Hepatocyte (in vitro differentiated cells): ENCODE data around the gene ADAM8. TPM values are rescaled to one million over a fixed set of nuclear protein-coding genes. Genes with fewer than 3 reads are reported as not detected.
A peak's percentile ranks its signal among the peaks of the same experiment; 100 is the strongest.

Experiments used
- DNase-seq: peaks from one replicate; pipeline ENCODE4 v3.0.0-alpha.2; 2016; ENCODE audit warnings: low spot score
- H2AFZ ChIP-seq: fragments of 200-600 bp; sonication (generic); 2 replicates; pipeline ENCODE4 v1.6.0; 2016; ENCODE audit warnings: antibody characterized with exemption, mild to moderate bottlenecking
- H3K27ac ChIP-seq: fragments of 200-600 bp; sonication (generic); 2 replicates; pipeline ENCODE4 v1.5.1; 2016; ENCODE audit warnings: mild to moderate bottlenecking
- H3K27me3 ChIP-seq: fragments of 200-600 bp; sonication (generic); 2 replicates; pipeline ENCODE4 v1.6.1; 2016
- H3K36me3 ChIP-seq: fragments of 200-600 bp; sonication (generic); replicated peaks from 2 replicates; pipeline ENCODE4 v1.5.1; 2016; ENCODE audit warnings: low read depth; ENCODE audit not compliant: insufficient read depth
- H3K4me1 ChIP-seq: fragments of 200-600 bp; sonication (generic); 2 replicates; pipeline ENCODE4 v1.5.1; 2016; ENCODE audit warnings: mild to moderate bottlenecking, moderate library complexity; ENCODE audit not compliant: insufficient read depth
- H3K4me2 ChIP-seq: fragments of 200-600 bp; sonication (generic); 2 replicates; pipeline ENCODE4 v1.6.0; 2016
- H3K4me3 ChIP-seq: fragments of 200-600 bp; sonication (generic); 2 replicates; pipeline ENCODE4 v1.5.1; 2016; ENCODE audit warnings: mild to moderate bottlenecking
- H3K79me2 ChIP-seq: fragments of 200-600 bp; sonication (generic); 2 replicates; pipeline ENCODE4 v1.6.0; 2017; ENCODE audit warnings: mild to moderate bottlenecking
- H3K9me2 ChIP-seq: fragments of 200-600 bp; sonication (generic); replicated peaks from 2 replicates; pipeline ENCODE4 v1.6.0; 2017; ENCODE audit warnings: mild to moderate bottlenecking; ENCODE audit not compliant: insufficient read depth
- H3K9me3 ChIP-seq: fragments of 200-600 bp; sonication (generic); 2 replicates; pipeline ENCODE4 v1.5.1; 2016; ENCODE audit warnings: low read depth, mild to moderate bottlenecking
- H4K20me1 ChIP-seq: fragments of 200-600 bp; sonication (generic); 2 replicates; pipeline ENCODE4 v1.6.0; 2016; ENCODE audit warnings: mild to moderate bottlenecking; ENCODE audit not compliant: insufficient read depth, poor library complexity, severe bottlenecking
- EZH2 ChIP-seq: fragments of 200-600 bp; sonication (generic); IDR thresholded peaks from 2 replicates; pipeline ENCODE4 v1.6.1; 2016; ENCODE audit warnings: antibody characterized with exemption, mild to moderate bottlenecking, borderline replicate concordance
- EZH2phosphoT487 ChIP-seq: fragments of 200-600 bp; sonication (generic); IDR thresholded peaks from one replicate; pipeline ENCODE4 v1.6.1; 2018; ENCODE audit warnings: antibody characterized with exemption, mild to moderate bottlenecking, low read depth, moderate library complexity; ENCODE audit not compliant: unreplicated experiment, severe bottlenecking
- WGBS: methylation state at CpG from one replicate; pipeline ENCODE4 v1.1.6; 2016; ENCODE audit warnings: low lambda C conversion rate; ENCODE audit errors: missing lambda C conversion rate; 5-methylcytosine and 5-hydroxymethylcytosine counted together
- polyA plus RNA-seq: library from polyadenylated mRNA; unstranded; fragments of >200 nt; fragmentation: Nextera tagmentation; extraction: Ambion mirVana; gene quantifications from 2 replicates; pipeline ENCODE4 v1.2.1, GENCODE V29; 2016
- total RNA-seq: library from RNA; depleted of rRNA; stranded (reverse); fragments of >200 nt; gene quantifications from 2 replicates; pipeline ENCODE4 v1.2.3, GENCODE V29; 2014
- TF ChIP-seq, protein P1 (sequence below): fragments of 200-600 bp; sonication (generic); IDR thresholded peaks from 2 replicates; pipeline ENCODE4 v1.5.1; 2016; ENCODE audit warnings: antibody characterized with exemption, mild to moderate bottlenecking; ENCODE audit not compliant: poor library complexity

ADAM8 gene
- total RNA-seq (1.9 and 5.1 TPM in 2 replicates), polyA plus RNA-seq (3.0 and 5.4 TPM in 2 replicates)

GRCh38 chr10:133276435-133277201 lies at the start of gene ADAM8:
ADAM8 (minus strand) TSS chr10:133276868; CDS start chr10:133276817, 51 bp downstream.
- TF ChIP-seq EZH2 = no peak
- no peak for TF ChIP-seq EZH2phosphoT487
- TF ChIP-seq, protein P1, sequence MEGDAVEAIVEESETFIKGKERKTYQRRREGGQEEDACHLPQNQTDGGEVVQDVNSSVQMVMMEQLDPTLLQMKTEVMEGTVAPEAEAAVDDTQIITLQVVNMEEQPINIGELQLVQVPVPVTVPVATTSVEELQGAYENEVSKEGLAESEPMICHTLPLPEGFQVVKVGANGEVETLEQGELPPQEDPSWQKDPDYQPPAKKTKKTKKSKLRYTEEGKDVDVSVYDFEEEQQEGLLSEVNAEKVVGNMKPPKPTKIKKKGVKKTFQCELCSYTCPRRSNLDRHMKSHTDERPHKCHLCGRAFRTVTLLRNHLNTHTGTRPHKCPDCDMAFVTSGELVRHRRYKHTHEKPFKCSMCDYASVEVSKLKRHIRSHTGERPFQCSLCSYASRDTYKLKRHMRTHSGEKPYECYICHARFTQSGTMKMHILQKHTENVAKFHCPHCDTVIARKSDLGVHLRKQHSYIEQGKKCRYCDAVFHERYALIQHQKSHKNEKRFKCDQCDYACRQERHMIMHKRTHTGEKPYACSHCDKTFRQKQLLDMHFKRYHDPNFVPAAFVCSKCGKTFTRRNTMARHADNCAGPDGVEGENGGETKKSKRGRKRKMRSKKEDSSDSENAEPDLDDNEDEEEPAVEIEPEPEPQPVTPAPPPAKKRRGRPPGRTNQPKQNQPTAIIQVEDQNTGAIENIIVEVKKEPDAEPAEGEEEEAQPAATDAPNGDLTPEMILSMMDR = no peak
- Histone ChIP-seq H3K36me3 (no peaks in the 10 kb centered on the region), H3K4me2 (peak within 1 kb of the TSS; percentile 89), H3K27ac (peak within 1 kb of the TSS; percentile 85), H3K79me2 (no peaks in the 10 kb centered on the region), H3K9me3 (no peaks in the 10 kb centered on the region), H3K4me1 (peaks cover 42% of the 10 kb centered on the region), H3K4me3 (no peak within 1 kb of the TSS), H4K20me1 (no peaks in the 10 kb centered on the region), H3K27me3 (peaks cover 13% of the 10 kb centered on the region), H3K9me2 (no peaks in the 10 kb centered on the region), H2AFZ (no peak within 1 kb of the TSS)
- 20% methylated on average over 29 of the region's 63 CpGs for WGBS
- DNase-seq = peak; percentile 64

DNA sequence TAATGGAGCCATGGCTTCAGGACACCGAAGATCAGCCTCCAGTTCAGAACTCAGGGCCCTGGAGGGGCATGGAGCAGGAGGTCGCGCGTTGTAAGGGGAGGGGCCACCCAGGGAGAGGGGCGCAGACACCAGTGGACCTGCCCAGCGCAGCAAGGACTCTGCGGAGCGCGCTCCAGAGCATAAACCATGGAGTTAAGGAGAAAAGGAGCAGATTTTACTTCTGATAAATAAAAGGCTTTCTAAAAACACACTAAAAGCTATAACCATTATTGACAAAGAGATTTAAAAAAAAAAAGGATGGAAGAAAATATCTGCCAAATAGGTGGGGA lies 49.5 kb upstream of the ADAM8 start:
- peaks cover 3% of the 10 kb centered on the region for H3K4me1 ChIP-seq
- H3K4me2 ChIP-seq = peak overlapping the region; percentile 99
- peak overlapping the region; percentile 5 for H3K4me3 ChIP-seq
- no peak for DNase-seq
- 46% methylated on average over 9 of the region's 9 CpGs for WGBS
- no peaks in the 10 kb centered on the region for H3K9me3 ChIP-seq
- H3K27ac ChIP-seq = no peak overlapping the region
- TF ChIP-seq, protein P1 = no peak
- no peak for TF ChIP-seq EZH2phosphoT487
- TF ChIP-seq EZH2 = peak; percentile 7
- peaks cover 36% of the 10 kb centered on the region for H3K27me3 ChIP-seq
- no peaks in the 10 kb centered on the region for H3K9me2 ChIP-seq
- peak overlapping the region; percentile 94 for H2AFZ ChIP-seq
- H3K79me2 ChIP-seq = no peaks in the 10 kb centered on the region
- H4K20me1 ChIP-seq = no peaks in the 10 kb centered on the region
- no peaks in the 10 kb centered on the region for H3K36me3 ChIP-seq

DNA sequence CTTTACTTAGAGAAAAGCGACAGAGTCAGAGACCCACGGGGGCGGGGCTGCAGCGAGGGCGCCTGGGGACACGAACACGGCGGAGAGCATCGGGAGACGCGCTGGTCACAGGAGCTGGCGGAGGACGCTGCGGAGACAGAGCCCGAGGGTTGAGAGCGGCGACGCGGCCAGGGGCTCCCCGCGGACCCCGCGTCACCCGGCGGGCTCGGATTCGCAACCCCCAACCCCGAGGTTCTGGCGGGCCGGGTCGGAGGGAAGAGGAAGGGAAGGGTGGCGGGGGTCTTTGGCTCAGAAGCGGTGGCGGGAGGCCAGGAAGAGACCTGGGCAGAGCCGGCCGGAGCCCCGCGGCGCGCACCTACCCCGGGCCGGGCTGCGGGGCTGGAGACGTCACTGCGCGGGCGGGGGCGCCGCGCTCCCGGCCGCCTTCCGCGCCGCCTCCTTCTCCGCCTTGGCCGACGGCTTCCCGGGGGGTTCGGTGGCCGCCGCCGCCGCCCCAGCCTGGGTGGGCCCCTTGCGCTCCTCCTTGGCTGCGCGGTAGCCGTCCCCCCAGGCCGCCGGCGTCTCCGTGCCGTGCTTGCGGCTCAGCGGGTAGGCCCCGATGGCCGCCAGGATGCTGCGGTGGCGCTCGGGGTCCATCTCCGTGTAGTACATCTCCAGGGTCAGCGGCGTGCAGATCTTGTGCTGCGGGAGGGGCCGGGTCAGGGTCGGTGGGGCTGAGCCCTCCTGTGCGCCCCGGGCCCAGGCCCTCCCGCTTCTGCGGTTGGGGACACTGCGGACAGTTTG lies 49.0 kb upstream of the ADAM8 start:
- TF ChIP-seq EZH2 (peak; percentile 71), EZH2phosphoT487 (no peak)
- Histone ChIP-seq H3K4me1 (peaks cover 3% of the 10 kb centered on the region), H4K20me1 (no peaks in the 10 kb centered on the region), H3K79me2 (no peaks in the 10 kb centered on the region), H3K9me2 (no peaks in the 10 kb centered on the region), H3K36me3 (no peaks in the 10 kb centered on the region), H3K4me3 (peak overlapping the region; percentile 5), H3K4me2 (peak overlapping the region; percentile 99), H3K27me3 (peaks cover 36% of the 10 kb centered on the region), H2AFZ (peak overlapping the region; percentile 94), H3K27ac (no peak overlapping the region), H3K9me3 (no peaks in the 10 kb centered on the region)
- peak; percentile 58 for DNase-seq
- 7% methylated on average over 39 of the region's 91 CpGs for WGBS

DNA sequence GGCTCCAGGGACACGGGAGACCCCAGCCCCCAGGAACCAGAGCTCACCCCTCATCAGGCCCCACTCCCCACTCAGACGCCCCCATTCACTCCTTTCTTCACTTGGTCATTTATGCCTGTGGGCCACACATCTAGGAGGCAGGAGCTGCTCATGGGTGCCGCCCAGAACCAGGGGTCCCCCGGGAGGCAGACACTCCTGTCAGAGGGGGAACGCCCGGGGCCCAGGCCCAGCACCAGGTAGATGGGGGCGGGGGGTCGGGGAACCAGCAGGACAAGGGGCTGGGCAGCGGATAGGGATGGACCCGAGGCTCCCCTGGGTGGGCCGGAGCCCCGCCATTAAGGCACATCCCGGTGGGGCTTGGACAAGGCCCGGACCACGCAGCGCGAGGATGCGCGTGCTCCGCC lies 48.2 kb upstream of the ADAM8 start:
- 73% methylated on average over 9 of the region's 20 CpGs for WGBS
- H3K4me2 ChIP-seq = peak overlapping the region; percentile 99
- H3K79me2 ChIP-seq = no peaks in the 10 kb centered on the region
- DNase-seq = no peak
- no peaks in the 10 kb centered on the region for H4K20me1 ChIP-seq
- H3K36me3 ChIP-seq = no peaks in the 10 kb centered on the region
- no peaks in the 10 kb centered on the region for H3K9me2 ChIP-seq
- H2AFZ ChIP-seq = no peak overlapping the region
- no peaks in the 10 kb centered on the region for H3K9me3 ChIP-seq
- H3K27ac ChIP-seq = no peak overlapping the region
- TF ChIP-seq, protein P1 = no peak
- TF ChIP-seq EZH2phosphoT487 (no peak), EZH2 (no peak)
- H3K4me3 ChIP-seq = no peak overlapping the region
- H3K4me1 ChIP-seq = peaks cover 3% of the 10 kb centered on the region
- H3K27me3 ChIP-seq = peaks cover 36% of the 10 kb centered on the region
